Suprapubic skin (tissue), 4 donors: ENCODE measurements around the gene SCARB1.
A peak's percentile ranks its signal among the peaks of the same experiment; 100 is the strongest.

ENCODE experiments used
- POLR2A ChIP-seq, 2 donors: fragments of 450-650 bp; IDR thresholded peaks; one replicate each; pipeline ENCODE4 v1.6.1; 2017; ENCODE audit warnings: antibody characterized with exemption in 2 of 2, mild to moderate bottlenecking in 2 of 2, moderate library complexity in 2 of 2
- POLR2AphosphoS5 ChIP-seq, 3 donors: sonication (generic); formaldehyde crosslinking; IDR thresholded peaks; one replicate each; pipeline ENCODE4 v1.6.1; 2017; ENCODE audit warnings: antibody characterized with exemption in 3 of 3
- TF ChIP-seq, protein P1 (sequence below), 2 donors: fragments of 200-600 bp in 1 of 2; fragments of 450-650 bp in 1 of 2; sonication (generic) in 1 of 2; IDR thresholded peaks; one replicate each; pipeline ENCODE4 v1.5.1; 2016 to 2019; ENCODE audit warnings: antibody characterized with exemption in 2 of 2, mild to moderate bottlenecking in 1 of 2, moderate library complexity in 1 of 2

DNA sequence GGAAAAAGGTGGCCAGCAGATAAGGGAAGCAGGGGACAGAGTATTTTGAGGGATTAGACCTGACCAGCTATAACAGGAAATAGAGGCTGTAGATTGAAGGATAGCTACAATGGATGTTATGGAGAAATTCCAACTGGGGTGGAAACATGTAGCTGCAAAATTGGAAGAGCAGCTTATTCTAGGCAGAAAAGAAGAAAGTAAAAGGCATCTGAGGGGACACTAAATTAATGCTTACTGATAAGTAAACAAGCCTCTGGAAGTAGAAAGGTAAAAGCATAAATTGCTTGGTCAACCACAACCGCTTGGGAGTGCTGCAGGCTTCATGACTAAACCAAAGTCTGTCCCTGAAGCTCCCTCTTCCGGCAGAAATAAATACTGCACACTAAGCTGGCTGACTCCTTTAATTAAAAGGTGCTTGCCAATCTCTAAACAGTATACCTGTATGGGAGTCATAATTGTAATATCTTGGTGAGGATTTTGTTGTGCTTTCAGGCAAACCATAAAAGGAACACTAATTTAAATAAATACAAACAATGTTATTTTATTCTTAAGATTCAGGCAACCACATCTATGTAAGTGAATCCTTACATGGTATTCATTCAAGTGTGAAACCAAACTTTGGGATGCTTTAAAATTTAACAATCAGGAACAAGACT is 43.1 kb upstream of the SCARB1 start:
- TF ChIP-seq POLR2AphosphoS5 (IDR thresholded peaks at IDR 0.05) (peak in 1 of 3 donors; percentile 21), POLR2A (IDR thresholded peaks at IDR 0.05) (no peak)
- TF ChIP-seq, protein P1, sequence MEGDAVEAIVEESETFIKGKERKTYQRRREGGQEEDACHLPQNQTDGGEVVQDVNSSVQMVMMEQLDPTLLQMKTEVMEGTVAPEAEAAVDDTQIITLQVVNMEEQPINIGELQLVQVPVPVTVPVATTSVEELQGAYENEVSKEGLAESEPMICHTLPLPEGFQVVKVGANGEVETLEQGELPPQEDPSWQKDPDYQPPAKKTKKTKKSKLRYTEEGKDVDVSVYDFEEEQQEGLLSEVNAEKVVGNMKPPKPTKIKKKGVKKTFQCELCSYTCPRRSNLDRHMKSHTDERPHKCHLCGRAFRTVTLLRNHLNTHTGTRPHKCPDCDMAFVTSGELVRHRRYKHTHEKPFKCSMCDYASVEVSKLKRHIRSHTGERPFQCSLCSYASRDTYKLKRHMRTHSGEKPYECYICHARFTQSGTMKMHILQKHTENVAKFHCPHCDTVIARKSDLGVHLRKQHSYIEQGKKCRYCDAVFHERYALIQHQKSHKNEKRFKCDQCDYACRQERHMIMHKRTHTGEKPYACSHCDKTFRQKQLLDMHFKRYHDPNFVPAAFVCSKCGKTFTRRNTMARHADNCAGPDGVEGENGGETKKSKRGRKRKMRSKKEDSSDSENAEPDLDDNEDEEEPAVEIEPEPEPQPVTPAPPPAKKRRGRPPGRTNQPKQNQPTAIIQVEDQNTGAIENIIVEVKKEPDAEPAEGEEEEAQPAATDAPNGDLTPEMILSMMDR (IDR thresholded peaks at IDR 0.05) = peak; percentile 95 to 99
